CD4-positive, alpha-beta T cell treated with Interleukin-2 at 100 ng/mL for 4 hours (primary cell): ENCODE measurements around the gene CPN2.
A peak's percentile ranks its signal among the peaks of the same experiment; 100 is the strongest.

Experiments used
- DNase-seq: peaks from one replicate; pipeline ENCODE4 v3.0.0-alpha.2; 2020; ENCODE audit warnings: low spot score

CPN2 gene

GRCh38 chr3:194312186-194312742, 38.9 kb downstream of the CPN2 start:
- DNase-seq = no peak

DNA sequence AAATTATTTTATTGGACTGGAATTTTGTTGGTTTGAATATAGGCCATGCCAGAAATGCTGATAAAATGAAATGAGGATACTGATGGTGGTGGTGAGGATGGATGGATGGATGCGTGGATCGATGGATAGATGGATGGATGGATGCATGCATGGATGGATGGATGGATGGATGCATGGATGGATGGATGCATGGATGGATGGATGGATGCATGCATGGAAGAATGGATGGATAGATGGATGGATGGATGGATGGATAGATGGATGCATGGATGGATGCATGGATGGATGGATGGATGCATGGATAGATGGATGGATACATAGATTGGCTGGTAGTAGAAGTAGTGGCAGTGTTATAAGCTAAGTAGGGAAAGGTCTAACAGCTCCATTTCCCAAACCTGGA, 40.1 kb downstream of the CPN2 start:
- DNase-seq = no peak

- no peak for DNase-seq
Measured at GRCh38 chr3:194310060-194310835, 40.9 kb downstream of the CPN2 start.

DNA sequence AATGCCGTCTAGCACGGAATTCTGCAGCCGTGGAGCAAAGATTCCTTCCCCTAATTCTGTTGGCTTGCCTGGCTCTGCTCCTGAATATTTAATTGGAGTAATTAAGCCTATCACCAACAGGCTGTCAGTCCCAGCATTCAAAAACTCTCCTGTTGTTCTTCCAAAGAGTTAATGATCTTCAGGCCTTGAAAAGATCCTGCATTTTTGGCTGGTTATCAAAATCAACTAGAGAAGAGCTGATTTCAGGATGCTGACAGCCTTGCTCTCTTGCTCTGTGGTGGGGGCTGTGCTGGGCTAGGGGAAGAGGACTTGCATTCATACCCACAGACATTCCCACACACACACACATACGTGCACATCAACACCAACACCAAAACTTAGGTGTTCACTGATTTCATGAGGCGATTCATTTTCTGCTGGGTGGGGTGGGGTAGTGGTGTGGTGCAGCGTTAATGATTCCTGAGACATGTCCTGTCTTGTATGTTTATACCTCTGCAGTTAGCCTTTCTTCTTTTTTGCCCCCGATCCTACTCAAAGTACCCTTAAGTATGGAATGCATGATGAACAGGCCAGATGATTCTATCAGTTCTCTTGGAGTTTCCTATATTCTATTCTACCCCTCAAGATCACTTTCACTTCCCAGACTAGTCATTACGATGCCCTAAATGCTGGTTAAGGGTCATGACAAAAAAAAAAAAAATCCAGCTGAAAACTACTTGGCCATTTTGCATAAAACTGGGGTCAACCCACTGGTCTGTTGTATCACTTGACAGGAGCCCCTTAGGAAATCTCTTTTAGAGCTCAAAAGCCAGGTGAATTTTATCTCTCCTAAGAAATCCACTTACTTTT, 42.3 kb downstream of the CPN2 start:
- no peak for DNase-seq

GRCh38 chr3:194307849-194308248, 43.3 kb downstream of the CPN2 start:
- DNase-seq = no peak

DNA sequence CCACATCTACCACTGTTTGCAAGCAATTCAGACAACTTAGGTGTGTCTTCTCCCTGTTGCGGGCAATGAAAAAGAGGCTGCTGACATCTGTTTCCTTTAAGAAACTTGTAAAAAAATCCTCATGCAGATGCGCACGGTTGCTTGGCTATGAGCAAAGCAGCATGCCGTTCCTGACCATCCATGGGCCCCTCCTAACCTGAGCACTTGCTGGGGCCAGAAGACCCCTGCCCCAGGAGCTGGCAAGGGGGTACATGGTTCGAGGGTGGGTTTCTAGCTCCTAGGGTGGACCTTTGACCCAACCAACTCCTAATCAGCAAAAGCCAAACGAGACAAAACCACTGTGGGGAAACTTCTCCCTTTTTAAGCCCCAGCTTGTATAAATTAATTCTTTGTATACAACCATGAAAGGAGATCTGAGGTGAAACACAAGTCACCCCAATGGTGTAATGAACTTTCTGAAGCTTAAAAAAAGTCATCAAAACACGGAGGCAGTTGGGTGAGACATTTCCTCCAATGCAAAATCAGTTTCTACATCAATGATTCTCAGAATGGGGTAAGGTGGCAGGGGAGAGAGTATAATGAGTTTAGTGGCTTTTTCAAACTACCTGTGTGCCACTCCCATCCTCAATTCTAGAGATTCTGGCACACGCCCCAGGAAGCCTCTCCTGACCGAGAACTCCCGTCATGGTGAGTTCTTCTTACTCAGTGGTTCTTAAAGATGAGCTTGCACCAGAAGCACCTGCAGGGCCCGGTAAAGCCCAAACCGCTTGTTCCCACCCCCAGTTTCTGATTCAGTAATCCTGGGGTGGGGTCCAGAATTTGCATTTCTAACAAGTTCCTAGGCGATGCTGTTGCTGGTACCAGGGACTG, 44.1 kb downstream of the CPN2 start:
- DNase-seq = peak; percentile 73

DNA sequence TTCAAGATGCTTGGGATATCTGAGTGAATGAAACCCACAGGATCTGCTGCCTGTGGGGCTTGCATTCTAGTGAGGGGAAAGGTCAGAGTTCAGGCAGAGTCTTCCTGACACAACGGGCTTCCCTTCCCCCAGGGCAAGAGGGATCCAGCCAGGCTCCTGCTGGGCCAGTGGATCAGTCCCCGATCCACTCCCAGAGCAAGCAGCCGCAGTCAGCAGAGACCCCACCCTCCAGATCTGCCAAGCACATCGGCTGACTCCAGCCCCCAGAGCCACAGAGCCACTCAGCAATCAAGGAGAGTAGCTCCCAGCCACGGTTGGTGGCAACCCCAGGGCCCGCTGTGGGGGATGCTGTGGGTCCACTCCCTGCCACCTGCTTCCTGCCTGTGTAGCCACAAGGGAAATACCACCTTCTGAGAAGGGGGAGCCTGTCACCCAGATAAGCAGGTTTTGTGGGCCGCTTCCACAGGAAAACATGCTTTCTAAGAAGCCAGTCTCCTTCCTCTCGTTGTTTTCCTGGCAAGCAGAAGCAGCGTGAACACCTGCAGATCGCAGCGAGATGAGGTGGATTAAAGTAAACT, 44.9 kb downstream of the CPN2 start:
- DNase-seq = peak; percentile 74

DNA sequence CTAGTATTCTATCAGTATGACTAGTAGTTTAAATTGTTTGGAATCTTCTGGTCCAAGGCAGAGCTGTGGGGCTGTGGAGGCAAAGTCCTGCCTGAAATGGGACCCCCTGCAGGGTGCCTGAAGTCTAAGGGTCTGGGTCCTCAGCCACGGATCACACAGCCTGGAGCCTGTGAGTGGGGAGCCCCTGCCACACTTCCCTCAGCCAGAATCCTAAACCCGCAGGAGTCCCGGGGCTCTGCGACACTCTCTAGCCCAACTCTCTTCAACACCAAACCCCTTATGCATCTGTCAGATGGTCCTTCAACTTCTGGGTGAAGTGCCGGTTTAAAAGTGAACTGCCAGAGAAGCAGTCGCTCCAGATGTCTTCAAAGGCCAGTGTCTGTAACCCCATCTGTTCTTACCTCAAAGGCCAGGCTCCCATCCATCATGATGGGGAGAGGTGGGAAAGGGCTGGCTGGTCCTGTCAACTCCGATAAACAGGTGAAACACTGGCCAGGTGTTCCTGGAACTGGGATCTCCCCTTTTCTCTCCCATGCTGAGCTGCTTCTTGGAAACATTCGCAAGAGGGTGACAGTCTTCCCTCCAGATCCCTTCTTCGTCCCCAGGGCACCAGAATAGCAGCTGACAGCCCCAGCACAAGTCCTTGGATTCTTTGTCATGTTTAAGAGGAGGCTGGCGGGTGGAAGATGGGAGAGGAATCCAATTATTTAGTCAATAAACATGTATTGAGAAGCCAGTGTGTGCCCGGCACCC, 45.6 kb downstream of the CPN2 start:
- DNase-seq = no peak

GRCh38 chr3:194304186-194304917, 46.8 kb downstream of the CPN2 start:
- DNase-seq = no peak

DNA sequence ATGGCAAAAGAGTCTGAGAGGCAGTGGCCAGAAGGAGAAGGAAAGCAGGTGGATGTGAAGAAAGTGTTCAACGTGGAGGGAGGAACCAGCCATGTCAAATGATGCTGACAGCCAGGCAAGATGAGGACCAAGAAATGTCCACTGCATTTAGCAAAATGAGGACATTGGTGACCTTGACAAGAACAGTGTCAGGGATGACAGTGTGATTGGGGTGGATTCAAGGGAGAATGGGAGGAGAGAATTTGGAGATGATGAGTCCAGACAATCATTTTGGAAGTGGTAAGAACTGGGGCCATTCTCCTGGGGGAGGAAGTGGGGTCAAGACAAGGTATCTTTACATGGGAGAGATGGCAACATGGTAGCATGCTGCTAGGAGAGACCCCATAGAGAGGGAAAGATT, 47.4 kb downstream of the CPN2 start:
- no peak for DNase-seq

GRCh38 chr3:194301730-194302129, 49.4 kb downstream of the CPN2 start:
- DNase-seq = no peak

DNA sequence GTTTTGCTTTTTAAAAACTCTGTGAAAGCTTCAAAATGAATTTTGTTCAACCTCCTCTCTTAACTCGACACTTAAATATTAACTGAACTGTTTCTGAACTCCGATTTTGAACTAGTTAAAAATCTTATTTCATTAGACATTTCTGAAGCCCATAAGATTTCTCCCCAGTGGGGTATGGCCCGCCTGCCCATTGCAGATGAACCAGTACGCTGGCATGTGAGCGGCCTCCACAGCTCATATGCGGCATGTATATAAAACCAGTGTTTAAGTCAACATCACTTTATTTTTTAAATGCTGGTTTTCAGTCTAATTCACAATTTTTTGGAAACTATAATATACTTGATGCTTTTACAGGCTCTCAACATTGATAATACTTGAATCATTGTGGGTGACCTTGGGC, 50.2 kb downstream of the CPN2 start:
- DNase-seq = no peak

DNA sequence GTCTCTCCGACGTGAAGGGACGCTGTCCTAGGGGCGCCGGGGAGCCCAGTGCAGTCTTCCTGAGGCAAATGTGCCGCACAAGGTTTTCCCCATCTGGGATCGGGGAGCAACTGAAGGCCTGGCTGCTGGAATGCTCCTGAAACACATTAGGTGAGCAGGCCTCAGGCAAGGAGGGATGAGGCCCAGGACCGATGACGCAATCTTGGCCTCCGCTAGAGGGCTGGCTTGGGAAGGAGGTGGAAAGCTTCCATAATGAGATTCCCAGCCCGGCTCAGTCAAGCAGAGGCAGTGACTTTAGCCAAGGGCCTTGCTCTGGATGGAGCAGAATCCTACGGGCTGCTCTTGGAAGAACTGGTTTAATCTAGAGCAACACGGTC, 50.8 kb downstream of the CPN2 start:
- no peak for DNase-seq

GRCh38 chr3:194298331-194299227, 52.5 kb downstream of the CPN2 start:
- DNase-seq = no peak

- DNase-seq = no peak
Measured at GRCh38 chr3:194296454-194297263, 54.5 kb downstream of the CPN2 start.

GRCh38 chr3:194294895-194295214, 56.3 kb downstream of the CPN2 start:
- DNase-seq = no peak

DNA sequence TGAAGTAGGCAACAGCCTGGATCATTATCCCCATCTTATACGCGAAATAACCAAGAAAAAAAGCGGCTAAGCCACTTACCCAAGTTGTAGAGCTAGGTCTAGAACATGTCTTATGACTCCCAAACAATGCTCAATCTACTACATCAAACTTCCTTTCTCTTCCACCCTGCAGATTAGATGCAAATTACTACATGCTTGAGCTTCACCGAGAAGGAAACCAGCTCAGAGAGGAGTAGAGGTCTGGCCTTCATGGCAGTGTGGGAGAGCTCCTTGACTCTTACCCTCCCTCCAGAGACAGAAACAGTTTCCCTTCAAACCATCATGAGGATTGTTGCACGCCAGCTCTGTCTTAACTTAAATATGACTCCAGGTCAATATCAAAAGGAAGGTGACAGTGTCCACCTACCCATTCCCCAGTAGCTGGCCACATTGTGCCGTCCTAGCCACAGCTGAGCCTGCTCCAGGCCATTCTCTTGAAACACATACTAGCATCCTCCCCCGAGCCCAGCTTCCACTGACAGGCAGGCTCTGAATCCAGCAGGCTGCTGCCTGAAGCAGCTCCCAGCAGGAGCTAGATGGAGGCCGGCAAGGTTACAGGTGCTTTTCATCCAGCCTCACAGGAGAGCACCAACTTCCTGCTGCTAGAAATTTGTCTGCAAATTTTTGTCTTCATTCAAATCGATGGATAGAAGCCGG, 56.8 kb downstream of the CPN2 start:
- no peak for DNase-seq
